Lower leg skin (tissue), 4 donors: Measurements from ENCODE around the gene MAN1C1. TPM values are rescaled to one million over a fixed set of nuclear protein-coding genes. Genes with fewer than 3 reads are reported as not detected.
A peak's percentile ranks its signal among the peaks of the same experiment; 100 is the strongest.

ENCODE experiments used
- DNase-seq, 2 donors: peaks; one replicate each; pipeline ENCODE4 v3.0.0-alpha.2; 2019; ENCODE audit warnings: low spot score in 2 of 2
- H3K4me3 ChIP-seq: fragments of 200-600 bp; sonication (generic); 2 replicates; pipeline ENCODE4 v1.5.1; 2017; ENCODE audit warnings: mild to moderate bottlenecking, low read depth; ENCODE audit not compliant: poor library complexity, severe bottlenecking
- CTCF ChIP-seq, 3 donors: fragments of 450-650 bp; IDR thresholded peaks; one replicate each; pipeline ENCODE4 v1.5.1; 2016; ENCODE audit warnings: antibody characterized with exemption in 3 of 3, mild to moderate bottlenecking in 3 of 3, moderate library complexity in 2 of 3
- POLR2A ChIP-seq, 2 donors: fragments of 450-650 bp; IDR thresholded peaks; one replicate each; pipeline ENCODE4 v1.6.1; 2016 to 2017; ENCODE audit warnings: antibody characterized with exemption in 2 of 2, mild to moderate bottlenecking in 1 of 2, moderate library complexity in 1 of 2
- WGBS, 2 donors: methylation state at CpG; one replicate each; pipeline ENCODE4 v1.1.5; 2018; 5-methylcytosine and 5-hydroxymethylcytosine counted together
- intact Hi-C: fragments of 100-400 bp; cut with DNase I; formaldehyde crosslinking; loops from one replicate; pipeline ENCODE4 v1.15.0; 2023; ENCODE audit warnings: low total_unique reads
- total RNA-seq, 4 donors: library from RNA; depleted of rRNA; stranded (reverse); fragments of >200 nt; gene quantifications; one replicate each; pipeline ENCODE4 v1.1.0, GENCODE V29; 2016

MAN1C1 gene
- total RNA-seq, 4 donors from 2014 or later = 5.9 to 7.3 (median 6.6) TPM

- H3K4me3 ChIP-seq = no peak overlapping the region
- DNase-seq = no peak
- no peak for TF ChIP-seq CTCF (IDR thresholded peaks at IDR 0.05)
- no peak for TF ChIP-seq POLR2A (IDR thresholded peaks at IDR 0.05)
- intact Hi-C loops = no loop called here
- WGBS, 2 donors = 87% methylated on average over 11 to 12 of the region's 12 CpGs
Observed at GRCh38 chr1:25570798-25571521, 45.6 kb upstream of the MAN1C1 start.

GRCh38 chr1:25571522-25571970 lies 45.0 kb upstream of the MAN1C1 start:
- intact Hi-C loops = no loop called here
- TF ChIP-seq POLR2A (IDR thresholded peaks at IDR 0.05) = no peak
- no peak for TF ChIP-seq CTCF (IDR thresholded peaks at IDR 0.05)
- no peak for DNase-seq
- 77 to 84% methylated on average over 5 to 6 of the region's 6 CpGs for WGBS, 2 donors
- H3K4me3 ChIP-seq = no peak overlapping the region

GRCh38 chr1:25572107-25572506 lies 44.5 kb upstream of the MAN1C1 start:
- no peak overlapping the region for H3K4me3 ChIP-seq
- intact Hi-C loops = no loop called here
- no peak for TF ChIP-seq POLR2A (IDR thresholded peaks at IDR 0.05)
- 70 to 82% methylated on average over 1 to 5 of the region's 5 CpGs for WGBS, 2 donors
- DNase-seq = no peak

GRCh38 chr1:25572708-25573590 lies 43.6 kb upstream of the MAN1C1 start:
- intact Hi-C loops = no loop called here
- H3K4me3 ChIP-seq = no peak overlapping the region
- no peak for DNase-seq
- TF ChIP-seq CTCF (IDR thresholded peaks at IDR 0.05) = peak in 1 of 3 donors; percentile 6
- TF ChIP-seq POLR2A (IDR thresholded peaks at IDR 0.05) = no peak
- WGBS, 2 donors = 20 to 22% methylated on average over 18 of the region's 18 CpGs

GRCh38 chr1:25573591-25573930 lies 43.0 kb upstream of the MAN1C1 start:
- DNase-seq = no peak
- TF ChIP-seq CTCF (IDR thresholded peaks at IDR 0.05) = no peak
- WGBS, 2 donors = 36 to 46% methylated on average over 7 to 9 of the region's 9 CpGs
- no peak overlapping the region for H3K4me3 ChIP-seq
- intact Hi-C loops = no loop called here

GRCh38 chr1:25573961-25574360 lies 42.6 kb upstream of the MAN1C1 start:
- 76% methylated on average over 8 of the region's 8 CpGs for WGBS, 2 donors
- H3K4me3 ChIP-seq = no peak overlapping the region
- TF ChIP-seq CTCF (IDR thresholded peaks at IDR 0.05) (no peak), POLR2A (IDR thresholded peaks at IDR 0.05) (no peak)
- no peak for DNase-seq
- intact Hi-C loops = no loop called here
